Endothelial cell (in vitro differentiated cells): ENCODE measurements around the gene OR6S1. TPM values are rescaled to one million over a fixed set of nuclear protein-coding genes. Genes with fewer than 3 reads are reported as not detected.

Experiments used
- DNase-seq: peaks from one replicate; pipeline ENCODE4 v3.0.0; 2021; ENCODE audit warnings: low spot score
- H3K27ac Mint-ChIP-seq: one replicate; pipeline ENCODE4 v1.8.0; 2021; ENCODE audit warnings: mixed read lengths, inconsistent platforms; ENCODE audit not compliant: unreplicated experiment
- H3K27me3 Mint-ChIP-seq: one replicate; pipeline ENCODE4 v1.8.0; 2021; ENCODE audit warnings: mild to moderate bottlenecking, moderate library complexity, mixed read lengths, inconsistent platforms; ENCODE audit not compliant: unreplicated experiment
- H3K36me3 Mint-ChIP-seq: one replicate; pipeline ENCODE4 v1.8.0; 2021; ENCODE audit warnings: mild to moderate bottlenecking, low read depth, mixed read lengths, inconsistent platforms; ENCODE audit not compliant: unreplicated experiment
- H3K4me1 Mint-ChIP-seq: one replicate; pipeline ENCODE4 v1.8.0; 2021; ENCODE audit warnings: mild to moderate bottlenecking, mixed read lengths, inconsistent platforms; ENCODE audit not compliant: unreplicated experiment
- H3K4me3 Mint-ChIP-seq: one replicate; pipeline ENCODE4 v1.8.0; 2021; ENCODE audit warnings: mild to moderate bottlenecking, mixed read lengths, inconsistent platforms; ENCODE audit not compliant: unreplicated experiment
- H3K9me3 Mint-ChIP-seq: one replicate; pipeline ENCODE4 v1.8.0; 2021; ENCODE audit warnings: mixed read lengths, inconsistent platforms; ENCODE audit not compliant: unreplicated experiment
- CTCF ChIP-seq: fragments of 200-600 bp; sonication (generic); IDR thresholded peaks from one replicate; pipeline ENCODE4 v1.5.0; 2021; ENCODE audit warnings: antibody characterized with exemption; ENCODE audit not compliant: unreplicated experiment
- total RNA-seq: library from RNA; stranded (reverse); fragmentation: NEBNext Ultra II Directional; extraction: Animal tissue kit (Norgen Biotek cat#: 25700); gene quantifications from one replicate; pipeline ENCODE4 v1.2.1, GENCODE V29; 2021; ENCODE audit not compliant: unreplicated experiment

Gene OR6S1
- total RNA-seq, 1 donor from 2014 or later, result not detected

GRCh38 chr14:20592574-20592973, 48.9 kb downstream of the OR6S1 start:
- H3K4me1 Mint-ChIP-seq, result peaks cover 5% of the 10 kb centered on the region
- no peak overlapping the region for H3K27ac Mint-ChIP-seq
- H3K4me3 Mint-ChIP-seq, result no peak overlapping the region
- no peak for DNase-seq
- H3K27me3 Mint-ChIP-seq, result peaks cover 2% of the 10 kb centered on the region
- no peak for TF ChIP-seq CTCF
- no peaks in the 10 kb centered on the region for H3K9me3 Mint-ChIP-seq
- no peaks in the 10 kb centered on the region for H3K36me3 Mint-ChIP-seq

GRCh38 chr14:20591235-20591634, 50.3 kb downstream of the OR6S1 start, which contains the start of gene RNASE12:
Gene RNASE12 (minus strand): TSS chr14:20591376. CDS start chr14:20590723, 653 bp downstream.
- no peaks in the 10 kb centered on the region for H3K9me3 Mint-ChIP-seq
- peaks cover 2% of the 10 kb centered on the region for H3K27me3 Mint-ChIP-seq
- DNase-seq, result no peak

More at GRCh38 chr14:20591235-20591634, 50.3 kb downstream of the OR6S1 start, which contains the start of gene RNASE12:
- no peaks in the 10 kb centered on the region for H3K36me3 Mint-ChIP-seq
- TF ChIP-seq CTCF, result no peak
- H3K4me1 Mint-ChIP-seq, result peaks cover 5% of the 10 kb centered on the region
- H3K27ac Mint-ChIP-seq, result peak within 1 kb of the TSS; percentile 2
- H3K4me3 Mint-ChIP-seq, result no peak within 1 kb of the TSS

Other genes with a start within 250 kb of the OR6S1 start
- gene TEP1, start 228.2 kb downstream of the OR6S1 start, total RNA-seq, result 44.0 TPM
- gene KLHL33, start 205.5 kb downstream of the OR6S1 start, total RNA-seq, result 0.08 TPM
- gene OSGEP, start 186.9 kb downstream of the OR6S1 start, total RNA-seq, result 46.1 TPM
- 230 TPM for gene APEX1, start 186.5 kb downstream of the OR6S1 start, total RNA-seq
- gene PIP4P1, start 180.3 kb downstream of the OR6S1 start, total RNA-seq, result 36.8 TPM
- gene PNP, start 172.3 kb downstream of the OR6S1 start, total RNA-seq, result 322 TPM
- gene RNASE10, start 136.2 kb downstream of the OR6S1 start, total RNA-seq, result 10.7 TPM
- not detected for gene RNASE9, start 80.6 kb downstream of the OR6S1 start, total RNA-seq
- gene RNASE11, start 53.7 kb downstream of the OR6S1 start, total RNA-seq, result 0.31 TPM
- gene RNASE12, start 50.3 kb downstream of the OR6S1 start, total RNA-seq, result not detected
- 1.0 TPM for gene RNASE4, start 42.9 kb upstream of the OR6S1 start, total RNA-seq
- 6.5 TPM for gene ANG, start 47.1 kb upstream of the OR6S1 start, total RNA-seq
- gene EDDM3A, start 104.2 kb upstream of the OR6S1 start, total RNA-seq, result not detected
- not detected for gene EDDM3B, start 126.7 kb upstream of the OR6S1 start, total RNA-seq
- gene RNASE6, start 139.6 kb upstream of the OR6S1 start, total RNA-seq, result 13.7 TPM
- gene RNASE1, start 161.2 kb upstream of the OR6S1 start, total RNA-seq, result 31.6 TPM
- not detected for gene RNASE3, start 249.7 kb upstream of the OR6S1 start, total RNA-seq